ENCODE results near the gene DSE. TPM values are rescaled to one million over a fixed set of nuclear protein-coding genes. Genes with fewer than 3 reads are reported as not detected.
"Not testable (repeated sequence)": the region's sequence is repeated elsewhere in the genome, so short reads cannot be mapped to it uniquely, and the experiment has no call there.

DSE gene
- total RNA-seq, 1 experiment from 2014 or later: 38.5 TPM

- Histone ChIP-seq H3K9me2 (ENCODE audit: insufficient read depth) (no peaks in the 10 kb centered on the region), H2AFZ (ENCODE audit: low read depth, low read length, poor library complexity, severe bottlenecking) (no peak overlapping the region), H4K20me1 (ENCODE audit: insufficient read depth) (no peaks in the 10 kb centered on the region), H3K9ac (ENCODE audit: low read length) (no peak overlapping the region), H3K9me3 (ENCODE audit: control insufficient read depth in 1 of 2, insufficient read depth in 1 of 2, low read depth in 1 of 2, low read length in 2 of 2) (no peaks in the 10 kb centered on the region), H3K27me3 (ENCODE audit: insufficient read depth, low read length) (no peaks in the 10 kb centered on the region), H3K27ac (ENCODE audit: low read depth, low read length) (no peak overlapping the region), H3K79me2 (ENCODE audit: insufficient read depth, low read length) (no peaks in the 10 kb centered on the region), H3K4me2 (ENCODE audit: low read length) (no peak overlapping the region), H3K4me3 (replicated peaks in 1 of 2; ENCODE audit: low read depth in 1 of 2, low read length in 2 of 2) (no peak overlapping the region), H3K36me3 (ENCODE audit: control insufficient read depth in 1 of 2, insufficient read depth in 2 of 2, low read length in 2 of 2) (no peaks in the 10 kb centered on the region), H3K4me1 (ENCODE audit: control insufficient read depth in 1 of 2, insufficient read depth in 2 of 2, low read length in 2 of 2) (no peaks in the 10 kb centered on the region)
- RAD21 ChIA-PET (ENCODE audit: low non-redundant PET in 1 of 2, low total read pairs in 2 of 2, uncharacterized antibody in 2 of 2, unreplicated experiment in 2 of 2): no interaction called here
- TF ChIP-seq FOSL1 (IDR thresholded peaks at IDR 0.05; ENCODE audit: low read depth) (no peak), ZBTB33 (IDR thresholded peaks at IDR 0.05; ENCODE audit: extremely low read depth, insufficient replicate concordance, low read length) (no peak), CEBPB (IDR thresholded peaks at IDR 0.05; ENCODE audit: low read depth) (no peak), POLR2A (IDR thresholded peaks at IDR 0.05; ENCODE audit: borderline replicate concordance, extremely low read depth, insufficient read depth, insufficient read length) (no peak), ZNF274 (IDR thresholded peaks at IDR 0.05; ENCODE audit: low read depth, low read length) (no peak), REST (IDR thresholded peaks at IDR 0.05; ENCODE audit: low read depth) (no peak), SRF (IDR thresholded peaks at IDR 0.05; ENCODE audit: low read depth) (no peak), RAD21 (IDR thresholded peaks at IDR 0.05; ENCODE audit: low read depth) (no peak), EZH2 (IDR thresholded peaks at IDR 0.05) (no peak), ATF3 (IDR thresholded peaks at IDR 0.05) (no peak)
- intact Hi-C loops (cut with micrococcal nuclease): no loop called here
- ATAC-seq (no peak), DNase-seq (ENCODE audit: low read depth, low spot score) (no peak)
- no TSS peak for BruUV-seq (replicated peaks)
- POLR2A ChIA-PET: no interaction called here
- CTCF ChIA-PET: no interaction called here
Measured at GRCh38 chr6:116332096-116332495, 38.7 kb upstream of the DSE start.

GRCh38 chr6:116334638-116335409, 35.9 kb upstream of the DSE start:
- H3K4me1 ChIP-seq (ENCODE audit: control insufficient read depth in 1 of 2, insufficient read depth in 2 of 2, low read length in 2 of 2); ATAC-seq; H3K36me3 ChIP-seq (ENCODE audit: control insufficient read depth in 1 of 2, insufficient read depth in 2 of 2, low read length in 2 of 2); intact Hi-C loops (cut with micrococcal nuclease); BruUV-seq (replicated peaks); H2AFZ ChIP-seq (ENCODE audit: low read depth, low read length, poor library complexity, severe bottlenecking); H3K4me2 ChIP-seq (ENCODE audit: low read length); DNase-seq (ENCODE audit: low read depth, low spot score); POLR2A ChIA-PET; H3K27me3 ChIP-seq (ENCODE audit: insufficient read depth, low read length); RAD21 ChIA-PET (ENCODE audit: low non-redundant PET in 1 of 2, low total read pairs in 2 of 2, uncharacterized antibody in 2 of 2, unreplicated experiment in 2 of 2); H3K27ac ChIP-seq (ENCODE audit: low read depth, low read length); H3K9me2 ChIP-seq (ENCODE audit: insufficient read depth); H3K79me2 ChIP-seq (ENCODE audit: insufficient read depth, low read length); H3K9me3 ChIP-seq (ENCODE audit: control insufficient read depth in 1 of 2, insufficient read depth in 1 of 2, low read depth in 1 of 2, low read length in 2 of 2); H3K9ac ChIP-seq (ENCODE audit: low read length); CTCF ChIA-PET; H4K20me1 ChIP-seq (ENCODE audit: insufficient read depth); H3K4me3 ChIP-seq (replicated peaks in 1 of 2; ENCODE audit: low read depth in 1 of 2, low read length in 2 of 2): not testable (repeated sequence)
